Tibial nerve (tissue), 4 donors: ENCODE measurements around the gene MLN. TPM values are rescaled to one million over a fixed set of nuclear protein-coding genes. Genes with fewer than 3 reads are reported as not detected.

Experiments used
- DNase-seq, 2 donors: peaks; one replicate each; pipeline ENCODE4 v3.0.0-alpha.2; 2019; ENCODE audit warnings: low spot score in 2 of 2
- H3K27ac ChIP-seq, 4 donors: fragments of 200-600 bp; sonication (generic) in 3 of 4; one replicate each; pipeline ENCODE4 v1.5.1; 2017 to 2019; ENCODE audit warnings: mild to moderate bottlenecking in 1 of 4
- H3K27me3 ChIP-seq, 2 donors: fragments of 200-600 bp; sonication (generic) in 1 of 2; one replicate each; pipeline versions ENCODE4 v1.5.1 to v1.6.0; 2017 to 2019
- H3K36me3 ChIP-seq, 3 donors: fragments of 200-600 bp; sonication (generic); one replicate each; pipeline ENCODE4 v1.5.1; 2018 to 2019
- H3K4me1 ChIP-seq, 4 donors: fragments of 200-600 bp; sonication (generic) in 3 of 4; one replicate each; pipeline ENCODE4 v1.5.1; 2017 to 2019
- H3K4me3 ChIP-seq, 4 donors: fragments of 200-600 bp; sonication (generic) in 3 of 4; one replicate each; pipeline ENCODE4 v1.5.1; 2017 to 2019; ENCODE audit warnings: mild to moderate bottlenecking in 1 of 4, moderate library complexity in 1 of 4
- H3K9me3 ChIP-seq, 4 donors: fragments of 200-600 bp; sonication (generic) in 3 of 4; one replicate each; pipeline ENCODE4 v1.5.1; 2017 to 2019
- EP300 ChIP-seq, 2 donors: sonication (generic); formaldehyde crosslinking; IDR thresholded peaks; one replicate each; pipeline ENCODE4 v1.6.1; 2017; ENCODE audit warnings: antibody characterized with exemption in 2 of 2, mild to moderate bottlenecking in 1 of 2
- POLR2A ChIP-seq, 2 donors: fragments of 450-650 bp; IDR thresholded peaks; one replicate each; pipeline ENCODE4 v1.6.1; 2017; ENCODE audit warnings: antibody characterized with exemption in 2 of 2, mild to moderate bottlenecking in 2 of 2, moderate library complexity in 2 of 2
- WGBS, 2 donors: methylation state at CpG; one replicate each; pipeline ENCODE4 v1.1.5; 2018; 5-methylcytosine and 5-hydroxymethylcytosine counted together
- total RNA-seq, 4 donors: library from RNA; depleted of rRNA; stranded (reverse); fragments of >200 nt; gene quantifications; one replicate each; pipeline ENCODE4 v1.1.0, GENCODE V29; 2016
- TF ChIP-seq, protein P1 (sequence below), 5 experiments: fragments of 200-600 bp in 3 of 5; fragments of 450-650 bp in 2 of 5; sonication (generic) in 3 of 5; IDR thresholded peaks; one replicate each; pipeline ENCODE4 v1.5.1; 2016 to 2019; ENCODE audit warnings: antibody characterized with exemption in 5 of 5, mild to moderate bottlenecking in 3 of 5, moderate library complexity in 2 of 5

The MLN gene
- total RNA-seq, 4 donors from 2014 or later = not detected

DNA sequence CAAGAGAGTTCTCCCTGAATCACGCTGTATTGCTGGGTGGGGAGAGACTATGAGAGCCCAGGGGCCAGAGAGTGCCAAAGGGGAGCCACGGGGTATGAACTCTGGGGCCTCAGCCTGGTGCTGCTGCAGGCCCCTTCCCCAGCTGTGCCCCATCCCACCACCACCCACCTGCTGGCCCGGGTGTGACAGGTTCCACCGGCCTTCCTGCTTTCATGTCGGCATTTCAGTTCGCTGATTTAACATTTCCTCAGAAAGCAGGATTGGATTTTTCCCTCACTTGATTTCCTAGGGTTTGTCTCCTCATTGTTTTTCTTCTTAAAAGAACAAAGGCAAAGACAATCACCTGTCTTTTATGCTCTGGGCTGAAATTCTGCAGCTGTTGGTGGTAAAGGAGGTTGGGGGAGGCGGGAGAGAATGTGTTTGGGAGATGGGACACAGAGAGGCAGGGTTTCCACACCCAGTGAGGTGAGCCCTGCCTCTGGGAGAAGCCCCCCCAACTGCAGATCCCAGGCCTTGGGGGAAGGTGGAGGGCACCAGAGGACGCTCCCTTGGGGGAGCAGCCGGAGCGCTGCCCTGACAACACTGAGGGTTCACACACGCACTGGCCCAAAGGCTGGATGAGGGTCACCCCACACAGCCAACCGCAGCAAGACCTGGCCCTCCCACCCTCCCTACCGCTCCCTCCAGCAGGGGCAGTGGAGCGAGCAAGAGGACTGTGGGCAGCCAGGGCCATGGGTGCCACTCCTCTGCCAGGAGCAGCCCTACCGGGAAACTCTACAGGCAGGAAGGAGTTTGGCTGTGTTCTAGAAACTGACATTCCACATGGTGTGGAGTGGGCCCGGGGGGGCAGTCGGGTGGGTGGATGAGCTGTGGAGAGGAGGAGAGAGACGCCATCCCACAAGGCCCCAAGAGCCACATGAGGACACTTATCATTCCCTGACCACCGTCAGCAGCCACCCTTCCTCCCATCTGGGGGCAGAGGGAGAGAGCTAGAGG is 10.5 kb upstream of the MLN start:
- WGBS, 2 donors = 68 to 69% methylated on average over 16 to 18 of the region's 19 CpGs
- Histone ChIP-seq H3K27ac (no peak overlapping the region), H3K9me3 (no peaks in the 10 kb centered on the region), H3K4me3 (no peak overlapping the region), H3K4me1 (no peaks in the 10 kb centered on the region), H3K27me3 (peaks cover 0 to 56% of the 10 kb centered on the region in 2 donors), H3K36me3 (no peaks in the 10 kb centered on the region)
- no peak for DNase-seq
- no peak for TF ChIP-seq EP300 (IDR thresholded peaks at IDR 0.05)
- TF ChIP-seq, protein P1, sequence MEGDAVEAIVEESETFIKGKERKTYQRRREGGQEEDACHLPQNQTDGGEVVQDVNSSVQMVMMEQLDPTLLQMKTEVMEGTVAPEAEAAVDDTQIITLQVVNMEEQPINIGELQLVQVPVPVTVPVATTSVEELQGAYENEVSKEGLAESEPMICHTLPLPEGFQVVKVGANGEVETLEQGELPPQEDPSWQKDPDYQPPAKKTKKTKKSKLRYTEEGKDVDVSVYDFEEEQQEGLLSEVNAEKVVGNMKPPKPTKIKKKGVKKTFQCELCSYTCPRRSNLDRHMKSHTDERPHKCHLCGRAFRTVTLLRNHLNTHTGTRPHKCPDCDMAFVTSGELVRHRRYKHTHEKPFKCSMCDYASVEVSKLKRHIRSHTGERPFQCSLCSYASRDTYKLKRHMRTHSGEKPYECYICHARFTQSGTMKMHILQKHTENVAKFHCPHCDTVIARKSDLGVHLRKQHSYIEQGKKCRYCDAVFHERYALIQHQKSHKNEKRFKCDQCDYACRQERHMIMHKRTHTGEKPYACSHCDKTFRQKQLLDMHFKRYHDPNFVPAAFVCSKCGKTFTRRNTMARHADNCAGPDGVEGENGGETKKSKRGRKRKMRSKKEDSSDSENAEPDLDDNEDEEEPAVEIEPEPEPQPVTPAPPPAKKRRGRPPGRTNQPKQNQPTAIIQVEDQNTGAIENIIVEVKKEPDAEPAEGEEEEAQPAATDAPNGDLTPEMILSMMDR (IDR thresholded peaks at IDR 0.05) = no peak
- TF ChIP-seq POLR2A (IDR thresholded peaks at IDR 0.05) = no peak

DNA sequence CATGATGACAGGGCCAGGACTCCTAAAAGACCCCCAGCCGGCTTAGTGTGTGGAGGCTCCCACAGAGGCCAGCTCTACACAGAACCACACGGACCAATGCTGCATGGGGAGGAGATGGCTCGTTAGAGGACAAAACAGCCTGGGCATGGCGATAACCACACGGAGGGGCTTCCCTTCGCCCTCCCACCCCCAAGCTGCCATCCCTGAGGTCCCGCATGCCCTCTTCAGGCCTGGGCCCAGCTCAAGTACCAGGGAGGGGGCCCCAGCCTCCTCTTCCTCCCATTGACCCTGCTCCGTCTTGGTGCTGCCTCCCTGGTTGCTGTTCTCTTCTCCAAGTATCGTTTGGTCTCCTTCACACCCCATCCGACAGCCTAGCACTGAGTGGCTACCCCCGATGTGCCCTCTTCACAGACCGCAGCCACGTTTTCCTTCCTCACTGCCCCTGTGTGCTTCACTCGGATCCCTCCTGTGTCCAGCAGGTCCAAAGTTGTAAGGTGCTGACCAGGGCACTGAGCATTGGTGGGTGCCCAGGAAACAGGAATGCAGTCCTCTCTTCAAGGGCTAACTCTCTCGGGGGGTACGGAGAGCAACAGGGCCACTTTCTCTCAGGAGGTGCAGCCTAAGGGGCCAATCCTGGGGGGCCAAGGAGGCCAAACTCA is 9.6 kb upstream of the MLN start:
- no peaks in the 10 kb centered on the region for H3K36me3 ChIP-seq
- peaks cover 0 to 65% of the 10 kb centered on the region in 2 donors for H3K27me3 ChIP-seq
- WGBS, 2 donors = 57 to 64% methylated on average over 16 of the region's 16 CpGs
- DNase-seq = no peak
- H3K9me3 ChIP-seq = no peaks in the 10 kb centered on the region
- no peak overlapping the region for H3K4me3 ChIP-seq
- H3K4me1 ChIP-seq = no peaks in the 10 kb centered on the region
- H3K27ac ChIP-seq = no peak overlapping the region
- TF ChIP-seq, protein P1 (IDR thresholded peaks at IDR 0.05) = no peak
- TF ChIP-seq POLR2A (IDR thresholded peaks at IDR 0.05) (no peak), EP300 (IDR thresholded peaks at IDR 0.05) (no peak)

DNA sequence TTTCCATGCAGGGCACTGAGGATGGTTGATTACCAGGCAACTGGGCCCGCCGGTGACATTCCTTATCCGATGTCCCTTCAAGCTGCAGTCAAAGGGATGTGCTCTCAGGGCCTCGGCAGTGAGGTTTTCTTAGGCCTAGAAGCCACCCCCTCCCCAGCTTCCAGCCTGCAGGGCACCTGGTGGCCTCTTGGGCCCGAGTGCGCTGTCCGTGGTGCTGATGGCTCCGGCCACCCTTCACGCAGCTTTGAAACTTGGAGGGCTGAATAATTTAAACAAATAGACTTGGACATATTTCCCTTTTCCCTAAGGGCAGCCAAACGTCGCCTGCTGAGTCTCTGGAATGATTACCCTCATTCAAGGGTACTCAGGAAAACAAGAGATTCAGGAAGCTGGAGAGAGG is 8.9 kb upstream of the MLN start:
- no peak for DNase-seq
- no peak overlapping the region for H3K27ac ChIP-seq
- no peaks in the 10 kb centered on the region for H3K9me3 ChIP-seq
- 4% methylated on average over 6 to 11 of the region's 11 CpGs for WGBS, 2 donors
- H3K4me1 ChIP-seq = no peaks in the 10 kb centered on the region
- TF ChIP-seq POLR2A (IDR thresholded peaks at IDR 0.05) = no peak
- TF ChIP-seq, protein P1 (IDR thresholded peaks at IDR 0.05) = peak in 3 of 5 experiments; percentile 9 to 24 (median 13)
- peaks cover 0 to 72% of the 10 kb centered on the region in 2 donors for H3K27me3 ChIP-seq
- no peak overlapping the region for H3K4me3 ChIP-seq
- no peaks in the 10 kb centered on the region for H3K36me3 ChIP-seq

DNA sequence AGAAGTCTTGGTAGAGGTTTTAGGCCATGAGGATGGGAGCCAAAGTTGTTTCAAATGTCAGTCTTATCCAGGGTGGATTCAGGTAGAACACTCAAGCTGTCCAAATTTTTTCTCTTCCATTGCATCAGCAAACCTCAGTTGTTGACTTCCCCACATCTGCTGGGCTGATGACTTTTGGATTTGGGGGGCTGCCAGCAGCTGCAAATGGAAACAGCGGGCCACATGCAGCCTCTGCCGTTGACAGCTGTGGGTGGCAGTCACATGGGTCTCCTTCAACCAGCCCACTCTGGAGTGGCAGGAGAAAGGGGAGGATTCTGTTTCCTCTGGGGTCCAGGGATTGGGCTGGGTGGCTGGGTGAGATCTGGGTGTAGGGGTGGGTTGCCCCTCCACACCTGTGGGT is 5.8 kb upstream of the MLN start:
- Histone ChIP-seq H3K9me3 (no peaks in the 10 kb centered on the region), H3K4me1 (no peaks in the 10 kb centered on the region), H3K27ac (no peak overlapping the region), H3K36me3 (no peaks in the 10 kb centered on the region), H3K27me3 (peaks cover 0 to 84% of the 10 kb centered on the region in 2 donors), H3K4me3 (no peak overlapping the region)
- WGBS, 2 donors = 27 to 33% methylated on average over 2 of the region's 2 CpGs
- TF ChIP-seq, protein P1 (IDR thresholded peaks at IDR 0.05) = no peak
- no peak for TF ChIP-seq POLR2A (IDR thresholded peaks at IDR 0.05)
- no peak for TF ChIP-seq EP300 (IDR thresholded peaks at IDR 0.05)
- no peak for DNase-seq
